A549 (cell line): Measurements from ENCODE around the gene TRIM71. TPM values are rescaled to one million over a fixed set of nuclear protein-coding genes. Genes with fewer than 3 reads are reported as not detected.
"Not testable (repeated sequence)": the region's sequence is repeated elsewhere in the genome, so short reads cannot be mapped to it uniquely, and the experiment has no call there.

ENCODE experiments used
- ATAC-seq, 2 experiments: fragments of 200-7000 bp in 1 of 2; fragments of >200 bp in 1 of 2; cut with Nextera tagmentation in 1 of 2; cut with Tn5 transposase in 1 of 2; 3 replicates each; pipeline versions ENCODE4 v1.8.0 to v1.9.1; 2018 to 2020; ENCODE audit warnings: mild to moderate bottlenecking in 1 of 2, moderate library complexity in 1 of 2
- CTCF ChIA-PET: fragments of 300-600 bp; sonication (Branson Sonifier 250); formaldehyde crosslinking; extraction: SDS; loops from one replicate; lab custom pipeline; 2021; ENCODE audit warnings: antibody characterized with exemption, inconsistent platforms; lab: Yijun Ruan, JAX
- POLR2A ChIA-PET: fragments of 350-600 bp; formaldehyde crosslinking; extraction: SDS; loops from one replicate; lab custom pipeline; 2021; ENCODE audit warnings: antibody characterized with exemption, inconsistent platforms; lab: Yijun Ruan, JAX
- DNase-seq, 2 experiments: peaks; one replicate each; pipeline versions ENCODE4 v3.0.0 to v3.0.0-alpha.2; 2011 to 2016; ENCODE audit warnings: low read depth in 1 of 2, low spot score in 1 of 2
- FAIRE-seq: peaks from 2 replicates; lab custom pipeline; 2011; peaks lifted over from hg19 to GRCh38; lab: Jason Lieb, UNC
- H3K27ac ChIP-seq, 2 experiments: fragments of >200 bp; sonication (Bioruptor Twin); formaldehyde crosslinking; 3 replicates each; pipeline ENCODE4 v1.5.1; 2016 to 2017
- H3K4me1 ChIP-seq: fragments of >200 bp; sonication (Bioruptor Twin); formaldehyde crosslinking; 3 replicates; pipeline ENCODE4 v1.6.1; 2016
- H3K4me2 ChIP-seq: fragments of >200 bp; sonication (Bioruptor Twin); formaldehyde crosslinking; 3 replicates; pipeline ENCODE4 v1.6.1; 2016
- H3K4me3 ChIP-seq: fragments of >200 bp; sonication (Bioruptor Twin); formaldehyde crosslinking; 3 replicates; pipeline ENCODE4 v1.5.1; 2016
- H3K9me3 ChIP-seq: fragments of >200 bp; sonication (Bioruptor Twin); formaldehyde crosslinking; 3 replicates; pipeline ENCODE4 v1.6.1; 2016
- CBX2 ChIP-seq: fragments of 200-600 bp; sonication (generic); IDR thresholded peaks from 2 replicates; pipeline ENCODE4 v1.6.1; 2016; ENCODE audit warnings: low read depth, mild to moderate bottlenecking, borderline replicate concordance
- CBX8 ChIP-seq: fragments of 200-600 bp; sonication (generic); IDR thresholded peaks from 2 replicates; pipeline ENCODE4 v1.6.1; 2016
- CHD2 ChIP-seq: fragments of 150-350 bp; IDR thresholded peaks from 2 replicates; pipeline ENCODE4 v1.6.1; 2014; ENCODE audit warnings: low read length; ENCODE audit not compliant: partially characterized antibody
- CHD4 ChIP-seq: fragments of 200-600 bp; sonication (generic); IDR thresholded peaks from 2 replicates; pipeline ENCODE4 v1.6.1; 2016; ENCODE audit warnings: antibody characterized with exemption, mild to moderate bottlenecking, borderline replicate concordance
- EHMT2 ChIP-seq: fragments of 200-600 bp; sonication (generic); IDR thresholded peaks from 2 replicates; pipeline ENCODE4 v1.6.1; 2016; ENCODE audit warnings: antibody characterized with exemption, low read depth, mild to moderate bottlenecking, moderate library complexity
- FOXS1 ChIP-seq: fragments of 250-450 bp; sonication (Bioruptor Pico); IDR thresholded peaks from 2 replicates; pipeline ENCODE4 v1.5.0; 2020; ENCODE audit warnings: mild to moderate bottlenecking, moderate library complexity
- HDAC2 ChIP-seq: fragments of 200-600 bp; sonication (generic); IDR thresholded peaks from 2 replicates; pipeline ENCODE4 v1.6.1; 2016
- HES2 ChIP-seq: fragments of >200 bp; sonication (Bioruptor Twin); formaldehyde crosslinking; IDR thresholded peaks from 2 replicates; pipeline ENCODE4 v1.6.1; 2016
- HEYL ChIP-seq: fragments of 250-450 bp; sonication (Bioruptor Pico); IDR thresholded peaks from 2 replicates; pipeline ENCODE4 v1.8.0; 2021; ENCODE audit warnings: mild to moderate bottlenecking, moderate library complexity
- HOXB5 ChIP-seq: fragments of 250-450 bp; sonication (Bioruptor Pico); IDR thresholded peaks from 2 replicates; pipeline ENCODE4 v1.5.0; 2020; ENCODE audit warnings: mild to moderate bottlenecking, moderate library complexity
- JUN ChIP-seq, 2 experiments: fragments of >200 bp; sonication (Bioruptor Twin); formaldehyde crosslinking; IDR thresholded peaks; 2 replicates in 1 of 2; 3 replicates in 1 of 2; pipeline ENCODE4 v1.6.1; 2016 to 2017
- KDM1A ChIP-seq: fragments of 200-600 bp; sonication (generic); IDR thresholded peaks from 2 replicates; pipeline ENCODE4 v1.6.1; 2016; ENCODE audit warnings: low read depth, mild to moderate bottlenecking
- MAFK ChIP-seq: fragments of 450-650 bp; IDR thresholded peaks from 2 replicates; pipeline ENCODE4 v1.6.1; 2014; ENCODE audit not compliant: partially characterized antibody
- MAZ ChIP-seq: fragments of 150-350 bp; IDR thresholded peaks from 2 replicates; pipeline ENCODE4 v1.6.1; 2014; ENCODE audit warnings: antibody characterized with exemption, low read depth, low read length, borderline replicate concordance
- NPAS2 ChIP-seq: fragments of 250-450 bp; sonication (Bioruptor Pico); IDR thresholded peaks from 2 replicates; pipeline ENCODE4 v1.8.0; 2022; ENCODE audit warnings: mild to moderate bottlenecking, moderate library complexity, borderline replicate concordance
- PHF8 ChIP-seq: fragments of 200-600 bp; sonication (generic); IDR thresholded peaks from 2 replicates; pipeline ENCODE4 v1.6.1; 2016; ENCODE audit warnings: low read depth, mild to moderate bottlenecking, antibody characterized with exemption, moderate library complexity, borderline replicate concordance
- POLR2A ChIP-seq: IDR thresholded peaks from 2 replicates; pipeline ENCODE4 v1.6.1; 2012; ENCODE audit warnings: mild to moderate bottlenecking, low read length
- POLR2AphosphoS2 ChIP-seq: conservative IDR thresholded peaks from 2 replicates; pipeline ENCODE4 v1.6.1; 2012; ENCODE audit warnings: low read length, improper control_type of control experiment, inconsistent platforms
- RCOR1 ChIP-seq: fragments of 150-350 bp; IDR thresholded peaks from 2 replicates; pipeline ENCODE4 v1.6.1; 2014; ENCODE audit warnings: antibody characterized with exemption, low read length, low read depth
- REST ChIP-seq: fragments of 200-600 bp; sonication (generic); IDR thresholded peaks from 2 replicates; pipeline ENCODE4 v1.6.1; 2016; ENCODE audit warnings: antibody characterized with exemption, mild to moderate bottlenecking, moderate library complexity
- RFX5 ChIP-seq: fragments of 450-650 bp; IDR thresholded peaks from 2 replicates; pipeline ENCODE4 v1.7.1; 2014; ENCODE audit warnings: antibody characterized with exemption, mild to moderate bottlenecking, moderate library complexity
- SMC3 ChIP-seq: fragments of >200 bp; sonication (Bioruptor Twin); formaldehyde crosslinking; IDR thresholded peaks from 3 replicates; pipeline ENCODE4 v1.6.1; 2018; ENCODE audit warnings: inconsistent platforms
- USF2 ChIP-seq: fragments of 450-650 bp; IDR thresholded peaks from 2 replicates; pipeline ENCODE4 v1.6.1; 2014; ENCODE audit warnings: antibody characterized with exemption
- ZNF302 ChIP-seq: fragments of 250-450 bp; sonication (Bioruptor Pico); IDR thresholded peaks from 2 replicates; pipeline ENCODE4 v1.9.0; 2021; ENCODE audit warnings: inconsistent platforms, mild to moderate bottlenecking, moderate library complexity
- ZSCAN20 ChIP-seq: fragments of 250-450 bp; sonication (Bioruptor Pico); IDR thresholded peaks from 2 replicates; pipeline ENCODE4 v1.8.0; 2022; ENCODE audit warnings: mild to moderate bottlenecking, moderate library complexity
- WGBS: methylation state at CpG from one replicate; pipeline ENCODE4 v1.1.6; 2017; ENCODE audit errors: missing lambda C conversion rate; 5-methylcytosine and 5-hydroxymethylcytosine counted together
- polyA plus RNA-seq, 4 experiments: library from polyadenylated mRNA; depleted of rRNA in 3 of 4; stranded (reverse); fragments of >200 nt; fragmentation: RNase III in 1 of 4; extraction: RNeasy Plus Mini Kit Qiagen cat#74134 plus additional on column Dnase treatment in 1 of 4; gene quantifications; 2 replicates in 3 of 4; 3 replicates in 1 of 4; pipeline ENCODE4 v1.2.3, GENCODE V29; 2011 to 2017

Gene TRIM71
- polyA plus RNA-seq, 2 of the 4 experiments (the other 2 are of a cell fraction), result 0.01 TPM; not detected in 1

- Histone ChIP-seq H3K4me2 (no peak overlapping the region), H3K4me3 (no peak overlapping the region), H3K9me3 (no peaks in the 10 kb centered on the region), H3K27ac (no peak overlapping the region), H3K4me1 (peaks cover 9% of the 10 kb centered on the region)
- FAIRE-seq (no peak), ATAC-seq (no peak), DNase-seq (no peak)
- ChIA-PET CTCF (interaction anchor here (1.6 kb wide), 1 partner anchor 10 kb away, joined by 3 read pairs; no protein-coding TSS in a partner anchor), POLR2A (no interaction called here)
- TF ChIP-seq SMC3 (no peak), POLR2AphosphoS2 (no peak), USF2 (no peak), CBX2 (no peak), RFX5 (no peak), ZNF302 (CRISPR knock-in tag) (no peak)
- 52% methylated on average over 5 of the region's 5 CpGs for WGBS
Measured at GRCh38 chr3:32822609-32823498, 5.1 kb downstream of the TRIM71 start.

GRCh38 chr3:32823641-32824184 is 5.9 kb downstream of the TRIM71 start:
- H3K27ac ChIP-seq, POLR2A ChIA-PET, H3K4me3 ChIP-seq, H3K4me1 ChIP-seq, H3K4me2 ChIP-seq, ATAC-seq, H3K9me3 ChIP-seq, DNase-seq, FAIRE-seq: not testable (repeated sequence)
- CTCF ChIA-PET, result interaction anchor here (0.7 to 1.2 kb wide), 3 partner anchors 12 to 110 kb away, joined by 3 to 4 read pairs (median 3); no protein-coding TSS in a partner anchor
- WGBS, result 66% methylated on average over 21 of the region's 21 CpGs

GRCh38 chr3:32825601-32826375 is 8.0 kb downstream of the TRIM71 start:
- 79% methylated on average over 12 of the region's 12 CpGs for WGBS
- DNase-seq (no peak), ATAC-seq (no peak), FAIRE-seq (no peak)
- Histone ChIP-seq H3K27ac (no peak overlapping the region), H3K9me3 (no peaks in the 10 kb centered on the region), H3K4me3 (no peak overlapping the region), H3K4me1 (no peaks in the 10 kb centered on the region), H3K4me2 (no peak overlapping the region)
- TF ChIP-seq RCOR1 (no peak), POLR2A (no peak), NPAS2 (no peak), POLR2AphosphoS2 (no peak), PHF8 (no peak), ZSCAN20 (CRISPR knock-in tag) (no peak), KDM1A (no peak), JUN (IDR thresholded peaks at IDR 0.05) (no peak), CBX8 (no peak), CHD4 (no peak), HEYL (CRISPR knock-in tag) (no peak), HES2 (no peak), REST (no peak), MAZ (no peak), HOXB5 (CRISPR knock-in tag) (no peak), CHD2 (no peak), HDAC2 (no peak), EHMT2 (no peak), MAFK (no peak), FOXS1 (CRISPR knock-in tag) (no peak)
- POLR2A ChIA-PET, result no interaction called here
- CTCF ChIA-PET, result interaction anchor here (1.1 to 1.6 kb wide), 2 partner anchors 10 to 44 kb away, joined by 3 read pairs; no protein-coding TSS in a partner anchor
